GM21390 (cell line): ENCODE measurements around the gene UQCC3.
A peak's percentile ranks its signal among the peaks of the same experiment; 100 is the strongest.
"Not testable (repeated sequence)": the region's sequence is repeated elsewhere in the genome, so short reads cannot be mapped to it uniquely, and the experiment has no call there.

ENCODE experiments used
- ATAC-seq: cut with Tn5 transposase; IDR thresholded peaks from one replicate; pipeline ENCODE4 v1.9.1; 2021; ENCODE audit not compliant: unreplicated experiment

The UQCC3 gene

DNA sequence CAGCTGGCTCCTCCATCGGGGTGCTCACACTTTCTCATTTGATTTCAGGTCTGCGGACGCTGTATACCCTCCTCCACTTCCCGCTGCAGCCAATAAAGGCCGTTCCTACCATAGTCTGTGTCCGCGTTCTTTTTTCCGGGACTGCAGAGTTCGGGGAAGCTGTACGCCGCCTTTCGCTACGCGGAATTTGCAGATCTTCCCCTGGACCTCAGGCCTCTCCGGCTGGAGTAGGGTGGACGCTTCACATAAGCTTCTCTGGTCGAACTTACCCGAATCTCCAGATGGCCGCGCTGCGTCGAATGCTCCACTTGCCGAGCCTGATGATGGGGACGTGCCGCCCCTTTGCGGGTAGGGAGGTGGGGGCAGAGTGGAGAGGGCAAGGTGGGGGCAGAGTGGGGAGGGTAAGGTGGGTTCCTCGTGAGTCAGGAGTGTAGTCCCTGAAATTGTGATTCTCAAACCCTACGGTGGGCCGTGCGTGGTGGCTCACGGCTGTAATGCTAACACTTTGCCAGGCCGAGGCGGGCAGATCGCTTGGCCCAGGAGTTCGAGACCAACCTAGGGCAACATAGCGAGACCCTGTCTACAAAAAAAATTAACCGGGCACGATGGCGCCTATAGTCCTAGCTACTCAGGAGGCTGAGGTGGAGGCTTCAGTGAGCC, 5.7 kb upstream of the UQCC3 start:
- peak; percentile 13 for ATAC-seq

DNA sequence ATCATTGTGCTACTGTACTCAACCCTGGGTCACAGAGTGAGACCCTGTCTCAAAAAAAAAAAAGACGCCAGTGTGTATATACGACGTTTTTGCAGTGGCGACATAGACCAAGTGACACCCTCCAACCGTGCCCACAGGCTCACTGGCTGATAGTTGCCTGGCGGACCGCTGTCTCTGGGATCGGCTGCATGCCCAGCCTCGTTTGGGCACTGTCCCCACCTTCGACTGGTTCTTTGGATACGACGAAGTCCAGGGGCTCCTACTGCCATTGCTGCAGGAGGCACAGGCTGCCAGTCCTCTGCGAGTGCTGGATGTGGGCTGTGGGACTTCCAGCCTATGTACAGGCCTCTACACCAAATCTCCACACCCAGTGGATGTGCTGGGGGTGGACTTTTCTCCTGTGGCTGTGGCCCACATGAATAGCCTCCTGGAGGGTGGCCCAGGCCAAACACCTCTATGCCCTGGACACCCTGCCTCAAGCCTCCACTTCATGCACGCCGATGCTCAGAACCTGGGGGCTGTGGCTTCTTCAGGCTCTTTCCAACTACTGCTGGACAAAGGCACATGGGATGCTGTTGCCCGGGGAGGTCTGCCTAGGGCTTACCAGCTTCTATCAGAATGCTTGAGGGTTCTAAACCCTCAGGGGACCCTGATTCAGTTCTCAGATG, 5.1 kb upstream of the UQCC3 start:
- no peak for ATAC-seq

DNA sequence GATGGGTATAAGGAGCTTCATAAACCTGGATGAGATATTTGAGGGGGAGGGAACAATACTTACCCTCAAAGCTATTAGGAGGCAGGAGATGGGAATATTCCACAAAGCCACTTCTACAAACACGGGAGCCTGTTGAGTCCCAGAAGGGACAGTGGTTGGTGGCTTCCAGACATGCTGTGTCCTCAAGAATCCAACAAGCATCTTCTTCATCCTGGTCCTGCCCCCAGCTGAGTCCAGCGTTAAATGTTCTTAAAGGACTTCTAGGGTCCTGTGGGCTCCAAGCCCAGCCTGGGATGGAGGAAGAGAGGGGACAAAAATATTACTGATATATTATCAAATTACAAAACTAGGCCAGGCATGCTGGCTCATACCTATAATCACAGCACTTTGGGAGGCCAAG, 4.0 kb upstream of the UQCC3 start:
- no peak for ATAC-seq

DNA sequence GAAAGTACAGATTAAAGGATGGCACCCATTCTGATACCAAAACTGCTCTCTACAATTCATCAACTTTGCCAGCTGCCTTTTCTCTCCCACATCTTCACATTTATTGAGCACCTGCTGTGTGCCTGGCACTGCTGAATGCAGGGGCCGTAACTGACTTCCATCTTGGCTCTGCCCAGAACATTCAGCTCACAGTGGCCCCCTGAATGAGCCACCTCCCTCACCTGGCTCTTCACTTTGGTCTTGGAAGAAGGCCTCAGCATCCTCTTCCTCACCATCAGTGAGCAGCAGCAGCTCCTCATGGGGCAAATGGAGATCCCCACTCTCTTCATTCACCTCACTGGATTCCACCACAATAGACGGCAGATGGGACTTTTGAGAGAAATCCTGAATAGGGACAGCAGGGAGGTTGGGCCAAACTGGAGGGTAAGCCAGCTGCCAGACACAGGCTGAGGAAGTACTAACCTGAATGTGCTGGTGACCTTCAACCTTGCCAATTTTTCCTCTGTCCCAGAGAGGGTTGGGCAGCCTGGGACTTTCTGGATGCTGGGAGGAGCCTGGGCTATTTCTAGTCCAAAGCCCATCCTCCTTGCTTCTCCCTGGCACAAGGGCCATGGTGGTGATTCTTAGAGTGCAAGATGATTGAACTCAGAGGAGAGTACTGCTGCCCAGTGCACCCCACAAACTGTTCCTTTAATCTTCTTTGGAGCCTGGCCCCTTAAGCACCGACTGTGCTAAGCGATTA, 1.9 kb upstream of the UQCC3 start:
- no peak for ATAC-seq

DNA sequence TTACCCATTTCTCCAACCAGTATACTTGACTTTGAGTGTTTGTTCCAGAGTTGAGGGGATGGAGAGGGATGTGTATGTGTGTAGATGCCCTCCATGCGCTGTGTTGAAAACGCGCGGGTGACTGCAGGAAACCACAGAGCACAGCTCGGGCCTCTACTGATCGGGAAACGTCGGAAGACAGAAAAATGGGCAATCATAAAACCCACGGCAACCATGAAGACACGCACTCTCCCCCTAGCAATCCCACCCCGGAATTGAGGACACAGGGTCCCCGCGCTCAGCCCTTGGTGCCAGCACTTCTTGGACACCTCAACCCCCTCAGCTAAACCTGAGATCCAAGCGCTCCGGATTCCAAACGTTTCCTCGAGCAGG, 251 bp upstream of the UQCC3 start:
- ATAC-seq: no peak

DNA sequence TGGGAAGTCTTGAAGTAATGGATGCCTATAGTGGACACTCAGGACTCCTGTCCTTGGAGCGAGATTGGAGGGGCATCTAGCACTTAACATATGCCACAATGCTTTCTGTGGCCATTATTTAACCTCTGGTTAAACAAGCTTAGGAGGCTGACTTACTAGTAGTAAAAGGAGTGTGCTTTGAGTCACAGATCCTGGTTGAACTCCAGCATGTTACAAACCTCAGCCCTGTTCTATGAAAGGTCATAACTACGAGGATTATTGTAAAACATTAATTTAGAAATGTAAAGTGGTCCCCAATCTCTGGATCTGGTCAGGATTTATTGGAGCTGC, 1.7 kb downstream of the UQCC3 start:
- no peak for ATAC-seq

DNA sequence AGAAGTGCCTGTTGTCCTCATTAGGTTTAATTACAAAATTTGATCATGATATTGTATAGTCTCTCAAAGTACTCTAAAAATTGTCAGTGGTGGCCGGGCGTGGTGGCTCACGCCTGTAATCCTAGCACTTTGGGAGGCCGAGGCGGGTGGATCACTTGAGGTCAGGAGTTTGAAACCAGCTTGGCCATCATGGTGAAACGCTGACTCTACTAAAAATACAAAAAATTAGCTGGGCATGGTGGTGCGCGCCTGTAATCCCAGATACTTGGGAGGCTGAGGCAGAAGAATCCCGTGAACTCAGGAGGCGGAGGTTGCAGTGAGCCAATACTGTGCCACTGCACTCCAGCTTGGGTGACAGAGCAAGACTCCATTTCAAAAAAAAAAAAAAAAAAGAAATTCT, 3.9 kb downstream of the UQCC3 start:
- not testable (repeated sequence) for ATAC-seq

DNA sequence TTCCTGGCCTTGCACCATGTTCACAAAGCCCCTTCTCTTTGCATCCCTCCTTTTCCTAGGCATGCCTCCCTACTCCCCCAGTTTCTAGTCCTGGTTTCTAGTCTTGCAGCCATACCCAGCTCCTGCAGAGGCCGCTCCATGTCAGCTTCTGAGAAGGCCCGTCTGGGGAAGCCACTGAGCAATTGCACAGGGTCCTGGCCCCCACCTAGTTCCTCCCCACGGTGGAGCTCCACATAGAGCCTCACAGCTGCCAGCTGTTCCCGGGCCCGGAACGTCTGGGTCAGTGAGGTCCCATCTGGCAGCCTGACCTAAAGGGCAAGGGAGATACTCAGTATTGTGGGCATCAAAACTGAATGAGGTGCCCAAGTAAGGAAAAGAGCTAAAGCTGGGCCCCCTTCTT, 5.2 kb downstream of the UQCC3 start:
- no peak for ATAC-seq

DNA sequence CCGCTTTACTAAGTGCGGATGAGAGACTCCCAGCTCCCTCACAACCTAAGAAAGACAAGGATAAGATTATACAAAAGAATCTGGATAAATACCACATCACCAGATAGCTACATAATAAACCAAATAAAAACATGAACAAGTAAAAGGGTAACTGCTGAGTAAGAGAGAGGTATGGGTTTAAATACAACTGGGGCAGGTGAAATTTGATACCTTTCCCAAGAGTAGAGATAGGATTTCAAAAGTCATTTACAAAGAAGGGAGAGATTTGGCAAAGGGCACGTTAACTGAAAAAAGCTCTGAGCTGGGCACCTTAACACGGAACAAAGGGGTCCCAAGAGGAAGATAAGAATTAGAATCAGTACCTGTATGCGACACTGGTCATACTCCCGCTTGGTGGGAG, 5.7 kb downstream of the UQCC3 start:
- ATAC-seq: no peak

DNA sequence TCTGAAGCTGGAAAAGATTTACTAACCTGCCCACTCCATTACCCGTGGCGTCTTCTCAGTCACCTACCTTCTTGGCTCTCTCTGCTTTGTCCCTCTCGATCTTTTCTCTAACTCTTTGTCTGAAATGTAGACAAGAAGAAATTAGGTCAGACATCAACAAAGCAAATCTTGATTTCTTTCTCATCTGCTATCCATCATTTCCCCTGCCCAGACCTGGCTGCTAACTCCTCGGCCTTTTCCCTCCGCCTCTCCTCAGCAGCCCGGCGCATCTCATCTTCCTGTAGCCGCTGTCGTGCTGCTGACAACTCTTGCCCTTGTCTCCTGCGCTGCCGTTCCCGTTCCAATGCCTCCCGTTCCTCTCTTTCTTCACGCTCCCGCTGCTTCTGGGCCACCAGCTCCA, 6.2 kb downstream of the UQCC3 start:
- no peak for ATAC-seq

DNA sequence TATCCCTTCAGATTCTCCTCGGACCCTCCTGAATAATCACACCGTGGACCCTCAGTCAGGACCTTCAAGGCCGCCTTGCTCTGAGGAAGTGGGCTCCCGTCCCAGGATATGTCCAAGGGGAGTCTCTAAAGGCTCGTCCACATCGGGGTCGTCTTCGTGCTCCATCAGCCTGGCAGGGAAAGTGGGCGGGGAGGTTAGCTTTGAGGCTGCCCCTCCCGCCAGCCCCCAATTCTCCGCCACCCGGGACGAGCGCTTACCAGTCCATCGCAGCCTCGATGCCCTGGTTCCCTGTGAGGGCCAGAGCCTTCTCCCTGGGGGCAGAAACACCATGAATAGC, 6.9 kb downstream of the UQCC3 start:
- no peak for ATAC-seq

DNA sequence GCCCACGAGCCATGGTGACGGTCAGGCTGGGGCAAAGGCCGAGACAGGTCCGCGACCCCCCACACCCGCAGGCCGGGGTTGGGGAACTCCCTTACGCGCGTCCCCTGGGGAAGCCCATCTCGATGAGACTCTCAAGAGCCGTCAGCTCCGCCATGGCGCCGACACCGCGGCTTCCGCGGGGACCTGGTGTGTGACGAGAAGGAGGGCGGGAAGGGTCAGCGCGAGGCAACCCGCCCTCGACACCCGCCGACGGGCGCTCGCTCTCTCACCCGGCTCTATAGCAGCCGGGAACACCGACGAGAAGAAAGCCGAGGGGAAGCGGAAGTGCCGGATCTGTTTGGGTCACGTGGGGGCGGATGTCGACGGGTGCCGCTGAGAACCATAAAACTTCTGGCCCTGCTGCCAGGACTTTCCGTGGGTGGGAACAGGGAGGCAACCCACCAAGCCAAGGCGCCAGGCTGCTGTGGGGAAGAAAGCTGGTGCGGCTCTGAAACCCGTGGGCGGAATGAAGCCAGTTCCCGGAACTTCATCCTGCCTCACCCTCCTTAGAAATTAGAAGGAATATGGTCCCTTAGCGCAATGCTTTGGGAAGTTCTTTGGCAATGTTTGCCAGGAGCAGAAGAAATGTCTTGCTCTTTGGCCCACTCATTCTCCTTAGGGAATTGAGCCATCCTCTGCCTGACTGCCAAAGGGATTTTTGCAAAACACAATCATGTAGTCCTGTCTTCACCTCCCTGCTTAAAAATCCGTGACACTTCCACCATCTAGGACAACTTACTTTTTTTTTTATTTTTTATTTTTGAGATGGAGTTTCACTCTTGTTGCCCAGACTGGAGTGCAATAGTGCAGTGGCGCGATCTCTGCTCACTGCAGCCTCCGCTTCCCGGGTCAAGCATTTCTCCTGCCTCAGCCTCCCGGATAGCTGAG, 7.6 kb downstream of the UQCC3 start, which contains the start of gene UBXN1:
Gene UBXN1, minus strand, starts transcription at position 304 of the 927 bp plus-strand sequence. Its CDS starts 150 bp downstream, at position 154.
- peak; percentile 74 for ATAC-seq

DNA sequence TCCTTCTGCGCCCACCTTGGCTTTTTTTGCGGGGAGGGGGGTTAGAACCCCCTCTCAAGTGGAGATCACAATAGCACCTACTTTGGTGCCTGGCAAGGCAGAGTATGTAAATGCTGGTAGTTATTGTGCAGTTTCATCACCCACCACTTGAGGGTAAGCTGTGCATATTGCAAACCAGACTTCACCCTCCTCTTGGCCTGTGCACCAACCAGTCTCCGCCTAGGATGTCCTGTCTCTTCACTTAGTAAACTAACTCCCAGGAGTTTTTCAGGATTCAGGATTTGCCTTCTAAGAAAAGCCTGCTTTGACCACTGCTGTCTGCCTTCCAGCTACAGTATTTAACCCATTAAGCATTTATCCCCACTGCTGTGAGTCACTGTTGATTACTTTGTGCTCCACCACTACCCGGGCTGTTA, 9.4 kb downstream of the UQCC3 start:
- ATAC-seq: peak; percentile 57

DNA sequence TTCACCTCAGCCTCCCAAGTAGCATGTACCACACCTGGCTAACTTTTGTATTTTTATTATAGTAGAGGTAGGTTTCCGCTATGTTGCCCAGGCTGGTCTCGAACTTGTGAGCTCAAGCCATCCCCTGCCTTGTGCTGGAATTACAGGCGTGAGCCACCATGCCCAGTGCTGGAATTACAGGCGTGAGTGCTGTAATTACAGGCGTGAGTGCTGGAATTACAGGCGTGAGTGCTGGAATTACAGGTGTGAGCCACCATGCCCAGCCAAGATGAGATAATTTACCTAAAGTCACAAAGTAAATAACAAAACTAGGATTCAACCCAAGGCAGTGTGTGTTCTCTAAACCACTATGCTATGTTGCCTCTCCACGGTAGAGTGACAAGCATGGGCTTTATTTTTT, 11.0 kb downstream of the UQCC3 start:
- ATAC-seq: no peak

DNA sequence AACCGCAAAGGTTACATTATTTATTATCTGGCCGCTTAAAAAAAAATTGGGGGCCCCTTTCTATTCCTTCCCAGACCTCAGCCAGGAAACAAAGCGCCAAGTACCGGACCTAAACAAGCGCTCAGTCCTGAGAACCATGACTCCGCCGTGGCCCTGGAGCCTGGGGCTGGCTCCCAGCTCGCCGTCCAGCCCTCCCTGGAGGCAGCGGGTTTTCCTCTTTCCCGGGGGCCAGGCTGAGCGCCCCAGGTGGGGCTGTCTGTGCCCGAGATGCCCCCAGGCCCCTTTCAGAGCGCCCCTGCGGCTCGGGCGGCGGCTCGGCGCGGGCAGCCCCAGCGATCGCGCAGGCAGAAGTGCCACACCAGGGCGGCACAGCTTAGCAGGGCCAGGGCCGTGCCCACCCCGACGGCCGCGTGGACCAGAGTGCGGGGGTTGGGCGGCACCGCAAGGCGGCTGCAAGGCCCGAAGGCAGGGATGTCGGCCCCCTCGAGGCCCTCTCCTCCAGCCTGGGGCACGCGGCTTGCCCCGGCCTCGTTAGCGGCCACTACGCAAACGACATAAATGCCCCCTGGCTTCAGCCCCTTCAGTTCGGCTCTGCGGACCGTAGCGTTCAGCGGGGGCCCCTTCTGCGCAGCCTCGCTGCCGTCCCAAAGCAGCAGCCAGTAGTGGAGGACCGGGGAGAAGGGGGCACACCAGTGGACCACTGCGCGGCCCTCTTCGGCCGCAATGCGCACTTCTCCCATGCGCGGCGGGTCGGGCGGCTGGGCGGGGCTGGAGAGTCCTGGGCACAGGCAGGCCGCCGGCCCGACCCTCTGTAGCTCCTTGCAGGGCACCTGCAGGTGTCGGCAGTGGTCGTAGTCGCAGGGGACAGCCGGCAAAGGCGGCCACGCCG, 16.3 kb downstream of the UQCC3 start:
- ATAC-seq: no peak

DNA sequence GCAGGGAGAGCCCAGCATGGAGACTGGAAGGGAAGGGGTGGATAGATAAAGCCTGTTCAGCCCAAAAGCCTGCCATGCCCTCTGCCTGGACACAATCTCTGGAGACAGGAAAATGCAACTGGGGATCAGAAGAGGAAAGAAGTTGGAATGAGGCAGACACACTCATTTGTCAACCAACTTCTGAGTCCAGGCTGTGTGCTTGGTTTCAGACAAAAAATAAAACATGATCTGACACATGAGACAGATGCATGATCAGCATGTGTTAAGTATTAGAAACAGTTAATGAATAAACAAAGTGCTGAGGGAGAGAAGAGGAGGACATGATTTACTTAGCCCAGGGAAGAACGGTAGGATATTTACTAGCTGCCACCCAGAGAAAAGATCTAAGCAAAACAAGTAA, 17.0 kb downstream of the UQCC3 start:
- ATAC-seq: no peak

DNA sequence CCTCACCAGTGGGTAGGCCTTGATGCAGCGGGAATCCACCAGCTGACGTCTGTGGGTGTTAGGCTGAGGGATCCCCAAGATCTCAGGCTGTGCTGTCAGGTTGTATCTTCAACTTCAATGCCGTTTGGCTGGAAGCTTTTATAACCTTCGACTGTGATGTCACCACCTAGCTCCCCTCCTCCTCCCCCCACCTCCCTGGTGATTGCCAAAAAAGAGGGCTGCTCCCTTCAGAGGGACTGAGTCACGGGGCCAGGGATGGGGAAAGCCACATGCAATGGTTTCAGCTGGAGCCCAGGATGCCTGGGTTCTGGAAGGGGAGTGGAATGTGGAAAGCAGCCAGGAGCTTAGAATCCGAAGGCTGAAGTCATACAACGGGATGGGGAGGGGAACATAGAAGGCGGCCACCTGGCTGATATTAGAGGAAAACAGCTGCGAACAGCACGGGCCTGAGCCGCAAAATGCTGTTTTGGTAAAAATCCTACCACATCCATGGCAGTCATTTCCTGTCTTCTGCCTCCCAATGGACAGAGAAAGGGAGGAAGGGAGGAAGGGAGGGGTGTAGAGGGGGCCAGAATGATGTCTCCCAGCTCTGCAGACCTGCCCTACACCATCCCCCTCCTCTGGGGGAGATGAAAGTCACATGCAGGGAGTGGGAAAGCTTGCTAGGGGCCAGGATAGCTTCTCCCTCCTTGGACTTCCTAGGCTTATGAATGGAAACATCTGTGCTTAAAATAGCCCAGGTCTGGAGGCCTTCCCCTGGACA, 18.1 kb downstream of the UQCC3 start, which contains the start of gene LRRN4CL:
Gene LRRN4CL, minus strand, starts transcription at position 110 of the 763 bp plus-strand sequence. CDS start 1,022 bp downstream, outside the sequence.
- ATAC-seq: no peak

DNA sequence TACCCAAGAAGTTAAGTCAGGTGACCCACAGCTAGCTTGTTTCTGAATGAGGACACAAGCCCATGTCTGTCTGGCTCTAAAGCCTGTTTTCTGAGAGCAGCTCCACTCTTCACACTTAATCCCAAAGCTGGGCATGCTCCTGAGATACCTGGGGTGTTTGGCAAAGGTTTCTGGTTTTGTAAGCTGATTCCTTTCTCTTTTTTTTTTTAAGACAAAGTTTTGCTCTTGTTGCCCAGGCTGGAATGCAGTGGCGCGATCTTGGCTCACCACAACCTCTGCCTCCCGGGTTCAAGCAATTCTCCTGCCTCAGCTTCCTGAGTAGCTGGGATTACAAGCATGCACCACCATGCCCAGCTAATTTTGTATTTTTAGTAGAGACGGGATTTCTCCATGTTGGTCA, 22.2 kb downstream of the UQCC3 start:
- not testable (repeated sequence) for ATAC-seq

DNA sequence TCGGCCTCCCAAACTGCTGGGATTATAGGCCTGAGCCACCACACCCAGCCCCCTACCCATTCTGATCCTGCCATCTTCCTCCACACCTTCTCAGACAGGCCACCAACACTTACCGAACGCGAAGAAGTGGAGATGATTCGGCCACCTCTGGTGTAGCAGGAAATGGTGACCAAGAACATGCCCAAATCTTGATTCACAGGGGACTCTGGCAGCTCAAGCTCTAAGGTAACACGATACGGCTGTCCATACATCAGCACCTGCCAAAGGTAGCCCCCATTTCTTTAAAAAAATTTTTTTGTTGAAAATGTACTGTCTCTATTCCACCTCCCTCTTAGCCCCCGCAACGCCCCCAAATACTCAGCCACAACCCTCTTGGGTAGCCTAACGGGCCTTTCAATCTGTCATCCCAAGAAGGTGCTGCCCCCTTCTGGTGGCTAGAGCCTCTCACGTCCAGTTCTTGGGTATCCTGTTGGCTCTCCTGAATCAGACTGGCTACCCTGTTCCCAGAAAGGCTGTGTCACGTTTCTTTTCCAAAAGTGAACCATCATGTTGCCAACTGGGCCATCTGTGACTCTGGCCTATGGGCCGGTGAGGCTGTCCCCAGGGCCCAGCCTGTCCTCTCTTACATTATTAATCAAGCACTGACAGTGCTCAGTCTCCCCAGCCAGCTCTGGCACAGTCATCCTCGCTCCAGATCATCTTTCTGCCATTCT, 23.1 kb downstream of the UQCC3 start:
- no peak for ATAC-seq
